Stimulated activated naive B cell treated with anti-CD40 and anti-IgM and Interleukin-4, amounts not matched to agents 10 μg/mL and 1 μg/mL and 100 μg/mL, for 72 hours (primary cell): ENCODE measurements around the gene FOXL2.
"Not testable (repeated sequence)": the region's sequence is repeated elsewhere in the genome, so short reads cannot be mapped to it uniquely, and the experiment has no call there.

Source experiments
- ATAC-seq, 2 donors: fragments of 150-1000 bp; cut with Tn5 transposase; replicated peaks; 2 replicates each; pipeline ENCODE4 v1.10.0; 2021; ENCODE audit warnings: moderate library complexity in 1 of 2
- DNase-seq: peaks from one replicate; pipeline ENCODE4 v3.0.0; 2021
- H3K27ac Mint-ChIP-seq: one replicate; pipeline ENCODE4 v1.8.0; 2022; ENCODE audit warnings: mild to moderate bottlenecking, mixed read lengths
- H3K27me3 Mint-ChIP-seq, 2 donors: one replicate each; pipeline ENCODE4 v1.8.0; 2022; ENCODE audit warnings: mixed read lengths in 2 of 2
- H3K36me3 Mint-ChIP-seq, 2 donors: one replicate each; pipeline ENCODE4 v1.8.0; 2022; ENCODE audit warnings: mixed read lengths in 2 of 2, mild to moderate bottlenecking in 1 of 2
- H3K4me1 Mint-ChIP-seq, 2 donors: one replicate each; pipeline ENCODE4 v1.8.0; 2022; ENCODE audit warnings: mixed read lengths in 2 of 2, mild to moderate bottlenecking in 1 of 2
- H3K4me3 Mint-ChIP-seq, 2 donors: one replicate each; pipeline ENCODE4 v1.8.0; 2022; ENCODE audit warnings: mild to moderate bottlenecking in 2 of 2, mixed read lengths in 2 of 2, moderate library complexity in 1 of 2
- H3K9me3 Mint-ChIP-seq, 2 donors: one replicate each; pipeline ENCODE4 v1.8.0; 2022; ENCODE audit warnings: mixed read lengths in 2 of 2, mild to moderate bottlenecking in 1 of 2

Gene FOXL2

DNA sequence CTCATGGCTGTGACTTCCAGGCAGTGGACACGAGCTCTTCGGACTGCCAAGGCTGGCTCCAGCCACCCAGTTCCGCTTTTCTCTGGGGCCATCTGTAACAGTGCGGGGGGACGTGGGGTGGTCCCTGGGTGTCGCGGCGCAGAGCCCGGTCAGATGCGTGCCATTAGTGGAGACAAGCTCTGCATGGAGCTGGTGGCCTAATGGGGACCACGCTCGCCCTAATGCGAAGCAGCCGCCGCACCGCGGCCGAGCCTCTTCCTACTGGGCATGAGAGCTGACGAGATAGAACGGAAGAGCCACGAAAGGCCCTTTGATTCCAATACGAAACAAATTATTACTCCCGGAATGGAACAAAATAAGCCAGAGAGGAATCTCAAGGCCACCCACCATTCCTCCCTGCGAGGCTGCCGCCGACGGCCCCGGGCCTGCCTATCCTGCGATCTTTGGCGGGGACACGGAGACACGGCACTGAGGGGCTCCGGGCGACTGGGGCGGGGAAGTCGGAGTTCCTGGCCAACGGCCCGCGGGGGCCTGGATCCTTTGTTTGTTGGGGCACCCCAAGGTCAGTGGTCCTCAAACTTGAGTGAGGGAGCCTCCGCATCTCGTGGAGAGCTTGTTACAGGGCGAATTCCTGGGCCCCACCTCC, 18.1 kb downstream of the FOXL2 start:
- no peak for ATAC-seq
- Mint-ChIP-seq H3K9me3 (no peaks in the 10 kb centered on the region), H3K27me3 (peaks cover 33 to 61% of the 10 kb centered on the region in 2 donors)

GRCh38 chr3:138923531-138923994, 23.4 kb downstream of the FOXL2 start:
- no peaks in the 10 kb centered on the region for H3K36me3 Mint-ChIP-seq
- no peak overlapping the region for H3K27ac Mint-ChIP-seq
- H3K4me1 Mint-ChIP-seq: peaks cover 5 to 6% of the 10 kb centered on the region in 2 donors
- H3K27me3 Mint-ChIP-seq: peaks cover 25 to 42% of the 10 kb centered on the region in 2 donors
- no peak overlapping the region for H3K4me3 Mint-ChIP-seq
- peak; percentile 94 to 95 for ATAC-seq
- H3K9me3 Mint-ChIP-seq: no peaks in the 10 kb centered on the region
- DNase-seq: peak; percentile 60

More for the DNA sequence above, 18.1 kb downstream of the FOXL2 start:
- Mint-ChIP-seq H3K4me1 (no peaks in the 10 kb centered on the region), H3K27ac (no peak overlapping the region), H3K4me3 (no peak overlapping the region), H3K36me3 (no peaks in the 10 kb centered on the region)
- DNase-seq: no peak

DNA sequence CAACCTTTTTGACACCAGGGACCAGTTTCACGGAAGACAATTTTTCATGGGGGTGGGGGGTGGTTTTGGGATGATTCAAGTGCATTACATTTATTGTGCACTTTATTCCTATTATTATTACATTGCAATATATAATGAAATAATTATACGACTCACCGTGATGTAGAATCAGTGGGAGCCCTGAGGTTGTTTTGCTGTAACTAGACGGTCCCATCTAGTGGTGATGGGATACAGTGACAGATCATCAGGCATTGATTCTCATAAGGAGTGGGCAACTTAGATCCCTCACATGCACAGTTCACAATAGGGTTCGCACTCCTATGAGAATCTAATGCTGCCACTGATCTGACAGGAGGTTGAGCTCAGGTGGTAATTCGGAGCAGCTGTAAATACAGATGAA, 24.5 kb downstream of the FOXL2 start:
- H3K9me3 Mint-ChIP-seq, H3K27ac Mint-ChIP-seq, H3K36me3 Mint-ChIP-seq, H3K4me1 Mint-ChIP-seq, H3K4me3 Mint-ChIP-seq, DNase-seq, ATAC-seq: not testable (repeated sequence)
- H3K27me3 Mint-ChIP-seq: peaks cover 27 to 45% of the 10 kb centered on the region in 2 donors

DNA sequence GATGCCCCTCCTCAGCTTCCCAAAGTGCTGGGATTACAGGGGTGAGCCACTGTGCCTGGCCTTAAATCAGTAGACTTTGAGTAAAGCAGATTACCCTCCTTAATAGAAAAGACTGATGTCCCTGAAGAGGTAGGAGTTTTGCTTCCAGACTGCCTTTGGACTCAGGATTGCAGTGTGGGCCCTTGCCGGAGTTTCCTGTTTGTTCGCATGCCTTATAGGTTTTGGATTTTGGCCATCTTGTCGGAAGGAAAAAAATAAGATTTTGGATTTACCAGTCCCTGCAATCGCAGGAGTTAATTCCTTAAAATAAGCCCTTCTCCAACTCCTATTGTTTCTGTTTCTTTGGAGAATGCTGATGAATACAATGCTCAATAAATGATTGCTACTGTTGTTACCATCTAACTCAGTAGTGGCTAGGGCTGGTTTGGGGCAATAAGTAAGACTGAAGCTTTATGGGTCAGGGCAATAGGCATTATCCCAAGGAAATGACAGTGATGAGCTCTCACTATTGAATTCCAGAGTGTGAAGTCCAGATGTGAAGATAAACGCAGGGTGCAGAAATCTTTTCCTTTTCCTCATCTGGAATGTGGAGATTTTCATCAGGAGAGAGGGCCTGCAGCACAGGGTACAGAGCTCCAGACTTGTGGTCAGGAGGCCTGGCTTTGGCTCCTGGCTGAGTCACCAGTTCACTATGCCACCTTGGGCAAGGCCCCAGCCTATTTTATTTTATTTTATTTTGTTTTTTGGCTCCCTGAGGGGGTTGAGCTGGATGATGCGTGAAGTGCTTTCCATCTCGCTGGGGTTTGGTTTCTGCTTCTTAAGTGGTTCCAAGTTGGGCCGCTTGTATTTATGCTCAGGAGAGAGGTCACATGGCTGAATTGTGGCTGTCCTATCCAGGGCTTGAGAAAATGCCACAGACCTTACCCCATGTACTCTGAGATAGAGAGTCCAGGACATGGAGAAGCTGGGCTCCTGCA, 25.3 kb downstream of the FOXL2 start:
- H3K4me1 Mint-ChIP-seq: peaks cover 6 to 7% of the 10 kb centered on the region in 2 donors
- H3K9me3 Mint-ChIP-seq: no peaks in the 10 kb centered on the region
- H3K27ac Mint-ChIP-seq: no peak overlapping the region
- H3K4me3 Mint-ChIP-seq: no peak overlapping the region
- no peak for DNase-seq
- no peaks in the 10 kb centered on the region for H3K36me3 Mint-ChIP-seq
- no peak for ATAC-seq
- H3K27me3 Mint-ChIP-seq: peaks cover 27 to 45% of the 10 kb centered on the region in 2 donors

GRCh38 chr3:138919325-138919724, 27.6 kb downstream of the FOXL2 start:
- H3K9me3 Mint-ChIP-seq: no peaks in the 10 kb centered on the region
- H3K27ac Mint-ChIP-seq: no peak overlapping the region
- no peak overlapping the region for H3K4me3 Mint-ChIP-seq
- peaks cover 10 to 22% of the 10 kb centered on the region in 2 donors for H3K4me1 Mint-ChIP-seq
- peaks cover 27 to 31% of the 10 kb centered on the region in 2 donors for H3K27me3 Mint-ChIP-seq
- DNase-seq (no peak), ATAC-seq (no peak)
- H3K36me3 Mint-ChIP-seq: no peaks in the 10 kb centered on the region

DNA sequence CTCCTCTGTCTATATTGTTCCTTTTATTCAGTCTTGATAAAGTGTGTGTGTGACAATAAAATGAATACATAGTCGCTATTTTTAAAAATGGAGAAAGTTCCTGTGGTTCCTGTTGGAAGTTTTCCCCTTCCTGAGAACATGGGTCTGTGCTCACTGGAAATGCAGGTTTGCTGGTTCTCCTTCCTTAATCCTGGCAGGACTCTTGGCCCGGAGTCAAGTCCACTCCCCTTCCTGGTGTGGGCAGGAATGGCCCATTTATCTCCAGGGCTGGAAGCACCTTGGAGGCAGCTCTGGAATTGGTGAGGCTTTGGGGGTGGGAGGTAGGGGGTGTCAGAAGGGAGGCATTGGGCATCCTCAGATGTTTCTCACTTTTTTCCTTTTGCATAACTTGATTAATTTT, 30.1 kb downstream of the FOXL2 start:
- Mint-ChIP-seq H3K4me3 (no peak overlapping the region), H3K27me3 (peaks cover 18 to 22% of the 10 kb centered on the region in 2 donors), H3K9me3 (no peaks in the 10 kb centered on the region), H3K4me1 (peaks cover 5 to 16% of the 10 kb centered on the region in 2 donors), H3K36me3 (no peaks in the 10 kb centered on the region), H3K27ac (no peak overlapping the region)
- ATAC-seq: no peak
- no peak for DNase-seq

- Mint-ChIP-seq H3K27me3 (peaks cover 17 to 18% of the 10 kb centered on the region in 2 donors), H3K4me1 (peaks cover 5 to 16% of the 10 kb centered on the region in 2 donors), H3K36me3 (no peaks in the 10 kb centered on the region), H3K9me3 (no peaks in the 10 kb centered on the region), H3K27ac (peak overlapping the region; percentile 75), H3K4me3 (peak overlapping the region; percentile 88 to 94)
- DNase-seq (peak; percentile 82), ATAC-seq (peak; percentile 91 to 92)
These were observed 31.1 kb downstream of the FOXL2 start for GRCh38 chr3:138915503-138916498.

DNA sequence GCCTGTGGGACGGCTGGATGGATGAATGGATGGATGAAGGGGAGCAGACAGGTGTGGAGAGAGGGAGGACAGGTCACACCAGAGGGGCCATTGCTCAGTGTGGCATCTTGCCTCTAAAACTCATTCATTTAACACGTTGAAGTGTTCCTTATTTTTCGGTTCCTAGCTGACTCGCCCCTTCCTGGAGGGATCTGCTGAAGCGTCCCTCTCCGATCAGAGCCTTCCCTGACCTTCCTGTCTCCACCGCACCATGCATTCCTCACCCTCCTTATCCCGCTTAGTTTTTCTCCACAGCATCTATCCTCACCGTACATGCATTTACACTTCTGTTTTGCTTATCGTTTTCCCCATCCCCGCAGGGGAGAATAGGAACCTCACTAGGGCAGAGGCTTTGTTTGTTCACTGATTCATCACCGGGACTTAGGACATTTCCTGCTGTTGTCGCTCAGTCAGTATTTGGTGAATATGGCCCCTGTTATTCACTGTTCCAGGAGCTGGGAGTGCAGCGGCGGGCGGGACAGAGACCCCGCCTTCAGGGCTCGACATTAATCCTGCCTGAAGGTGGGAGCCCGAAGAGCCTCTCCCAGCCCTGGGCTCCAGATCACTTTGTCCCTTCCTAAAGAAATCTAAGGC, 32.0 kb downstream of the FOXL2 start:
- H3K27me3 Mint-ChIP-seq: peaks cover 15 to 16% of the 10 kb centered on the region in 2 donors
- H3K4me3 Mint-ChIP-seq: peak overlapping the region; percentile 88 to 94
- ATAC-seq (peak; percentile 10 to 17), DNase-seq (no peak)
- H3K9me3 Mint-ChIP-seq: no peaks in the 10 kb centered on the region
- H3K27ac Mint-ChIP-seq: peak overlapping the region; percentile 60
- peaks cover 5 to 16% of the 10 kb centered on the region in 2 donors for H3K4me1 Mint-ChIP-seq
- no peaks in the 10 kb centered on the region for H3K36me3 Mint-ChIP-seq

DNA sequence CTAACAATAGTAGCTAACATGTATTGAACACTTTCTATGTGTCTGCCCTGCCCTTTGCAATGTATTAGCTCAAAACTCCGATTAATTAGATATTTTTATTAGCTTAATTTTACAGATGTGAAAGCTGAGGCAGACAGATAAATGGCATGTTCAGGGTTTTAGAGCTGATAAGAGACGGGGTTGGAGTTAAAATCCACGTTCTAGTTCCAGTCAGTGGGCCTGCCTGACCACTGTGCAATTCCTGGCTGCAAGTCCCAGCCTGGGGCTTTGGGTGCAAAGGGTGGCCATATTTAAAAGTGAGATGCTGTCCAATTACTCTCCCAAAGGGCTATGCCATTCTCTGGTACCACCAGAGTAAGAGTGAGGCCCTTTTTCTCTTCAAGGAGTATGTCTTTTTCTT, 33.2 kb downstream of the FOXL2 start:
- Mint-ChIP-seq H3K27ac (no peak overlapping the region), H3K36me3 (no peaks in the 10 kb centered on the region), H3K4me1 (peaks cover 5 to 16% of the 10 kb centered on the region in 2 donors), H3K27me3 (peaks cover 6 to 9% of the 10 kb centered on the region in 2 donors), H3K4me3 (no peak overlapping the region), H3K9me3 (no peaks in the 10 kb centered on the region)
- ATAC-seq (no peak), DNase-seq (no peak)

- no peak overlapping the region for H3K4me3 Mint-ChIP-seq
- no peak for DNase-seq
- H3K9me3 Mint-ChIP-seq: no peaks in the 10 kb centered on the region
- no peak overlapping the region for H3K27ac Mint-ChIP-seq
- no peaks in the 10 kb centered on the region for H3K36me3 Mint-ChIP-seq
- H3K4me1 Mint-ChIP-seq: peaks cover 5 to 16% of the 10 kb centered on the region in 2 donors
- ATAC-seq: no peak
- peaks cover 0 to 5% of the 10 kb centered on the region in 2 donors for H3K27me3 Mint-ChIP-seq
These were observed 34.7 kb downstream of the FOXL2 start for GRCh38 chr3:138912237-138912636.

- Mint-ChIP-seq H3K27me3 (peaks cover 0 to 5% of the 10 kb centered on the region in 2 donors), H3K9me3 (no peaks in the 10 kb centered on the region)
- no peak for ATAC-seq
These were observed 35.3 kb downstream of the FOXL2 start for GRCh38 chr3:138911621-138912020.

GRCh38 chr3:138909904-138910303, 37.0 kb downstream of the FOXL2 start:
- H3K4me3 Mint-ChIP-seq: no peak overlapping the region

More at GRCh38 chr3:138911621-138912020, 35.3 kb downstream of the FOXL2 start:
- Mint-ChIP-seq H3K4me3 (no peak overlapping the region), H3K27ac (no peak overlapping the region), H3K4me1 (peaks cover 4 to 16% of the 10 kb centered on the region in 2 donors), H3K36me3 (no peaks in the 10 kb centered on the region)
- no peak for DNase-seq

DNA sequence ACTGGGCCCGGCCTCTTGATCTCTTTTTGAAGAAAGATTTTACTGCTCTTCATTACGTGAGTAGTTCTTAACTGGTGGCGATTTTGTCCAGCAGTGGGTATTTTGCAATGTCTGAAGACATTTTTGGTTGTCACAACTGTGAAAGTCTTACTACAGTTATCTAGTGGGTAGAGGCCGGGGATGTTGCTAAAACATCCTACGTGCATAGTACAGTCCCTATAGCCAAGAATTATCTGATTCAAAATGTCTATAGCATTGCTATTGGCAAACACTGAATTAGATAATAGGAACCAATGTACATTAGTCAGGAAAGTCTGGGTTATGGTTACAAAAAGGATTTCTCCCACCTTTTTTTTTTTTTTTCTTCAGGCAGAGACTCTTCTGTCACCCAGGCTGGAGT, 38.1 kb downstream of the FOXL2 start:
- DNase-seq (no peak), ATAC-seq (no peak)
- Mint-ChIP-seq H3K27me3 (no peaks in the 10 kb centered on the region), H3K9me3 (no peaks in the 10 kb centered on the region), H3K4me1 (no peaks in the 10 kb centered on the region), H3K36me3 (no peaks in the 10 kb centered on the region), H3K27ac (peak overlapping the region; percentile 47), H3K4me3 (no peak overlapping the region)

More at GRCh38 chr3:138909904-138910303, 37.0 kb downstream of the FOXL2 start:
- no peak overlapping the region for H3K27ac Mint-ChIP-seq
- peaks cover 0 to 2% of the 10 kb centered on the region in 2 donors for H3K27me3 Mint-ChIP-seq
- no peak for ATAC-seq
- H3K4me1 Mint-ChIP-seq: peaks cover under 1 to 3% of the 10 kb centered on the region in 2 donors
- no peaks in the 10 kb centered on the region for H3K9me3 Mint-ChIP-seq
- no peak for DNase-seq
- no peaks in the 10 kb centered on the region for H3K36me3 Mint-ChIP-seq
